HG02884 (cell line): Measurements from ENCODE around the gene CBLB.

ENCODE experiments used
- ATAC-seq: cut with Tn5 transposase; IDR thresholded peaks from one replicate; pipeline ENCODE4 v1.9.1; 2021; ENCODE audit warnings: mild to moderate bottlenecking, moderate library complexity; ENCODE audit not compliant: unreplicated experiment

The CBLB gene

DNA sequence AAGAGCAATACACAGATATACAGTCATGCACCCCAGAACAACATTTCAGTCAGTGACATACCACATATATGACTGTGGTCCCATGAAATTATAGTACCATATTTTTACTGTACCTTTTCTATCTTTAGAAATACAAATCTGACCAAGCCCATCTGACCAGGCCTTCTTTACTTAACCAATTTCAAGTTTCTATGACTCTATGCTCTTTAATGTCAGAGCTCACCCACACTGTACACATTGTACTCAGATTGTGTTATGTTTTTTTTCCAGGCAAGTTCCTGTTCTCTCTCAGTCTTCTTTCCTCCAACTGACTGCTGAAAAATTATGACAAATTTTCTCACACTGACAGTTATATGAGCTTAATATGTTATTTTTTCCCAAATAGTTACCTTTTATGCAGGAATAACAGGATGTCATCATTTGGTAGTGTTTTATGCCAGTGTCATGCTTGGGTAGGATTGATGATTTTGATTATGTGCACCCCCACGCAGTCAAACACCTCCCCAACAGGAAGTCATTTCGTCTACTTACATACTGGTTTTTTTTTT lies 8.0 kb upstream of the CBLB start:
- ATAC-seq: peak; percentile 73

DNA sequence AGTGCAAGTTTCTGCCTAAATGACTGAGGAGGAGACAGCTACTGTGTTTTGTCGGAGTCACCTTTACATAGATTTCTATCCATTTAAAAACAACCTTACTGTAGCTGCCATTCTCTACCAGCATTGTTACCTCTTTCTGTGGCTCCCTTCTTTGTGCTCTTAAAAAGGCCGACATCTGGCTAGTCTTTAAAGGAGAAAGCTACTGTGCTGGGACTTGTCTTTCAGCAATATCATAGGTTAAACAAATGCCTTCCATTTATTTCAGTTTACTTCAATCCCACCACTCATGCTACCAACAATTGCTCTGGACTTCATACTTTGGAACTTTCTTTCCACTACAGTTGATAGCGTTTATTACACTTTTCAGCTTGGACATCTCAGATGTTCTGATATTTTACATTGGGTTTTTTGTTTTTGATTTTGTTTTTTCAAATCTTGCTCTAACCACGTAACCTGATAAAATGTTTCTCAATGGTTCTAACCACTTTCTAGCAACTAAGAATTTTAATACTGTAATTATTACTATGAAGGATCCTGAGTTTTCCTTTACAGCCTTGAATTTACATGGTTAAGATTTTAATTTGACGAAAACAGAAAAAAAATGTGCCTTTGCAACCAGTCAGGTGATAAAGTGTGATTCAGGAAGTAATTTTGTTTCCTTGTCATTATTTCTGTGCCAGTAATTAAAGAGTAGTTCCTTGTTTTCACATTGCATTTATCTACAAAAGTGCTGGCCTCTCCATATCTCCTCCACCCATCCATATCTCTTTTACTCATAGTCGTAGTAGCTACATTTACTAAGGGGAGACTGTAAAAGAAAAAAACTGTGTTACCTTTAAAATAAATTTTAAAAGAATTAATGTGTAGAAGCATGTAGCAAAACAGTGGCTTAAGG lies 1.3 kb upstream of the CBLB start:
- no peak for ATAC-seq

DNA sequence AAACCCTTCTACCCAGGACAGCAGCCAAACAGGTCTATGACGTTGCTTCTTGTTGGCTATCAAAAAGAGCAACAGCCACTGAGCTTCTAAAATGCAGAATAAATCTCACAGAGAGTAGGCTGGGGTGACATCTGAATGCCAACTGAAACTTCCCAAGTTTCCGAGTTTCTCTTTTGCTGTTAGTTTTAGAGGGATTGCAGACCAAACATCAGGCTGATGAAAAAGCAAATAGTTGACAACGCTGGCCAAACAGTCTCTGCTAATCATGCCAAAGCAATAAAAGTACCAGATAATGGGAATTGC lies 670 bp upstream of the CBLB start:
- no peak for ATAC-seq

DNA sequence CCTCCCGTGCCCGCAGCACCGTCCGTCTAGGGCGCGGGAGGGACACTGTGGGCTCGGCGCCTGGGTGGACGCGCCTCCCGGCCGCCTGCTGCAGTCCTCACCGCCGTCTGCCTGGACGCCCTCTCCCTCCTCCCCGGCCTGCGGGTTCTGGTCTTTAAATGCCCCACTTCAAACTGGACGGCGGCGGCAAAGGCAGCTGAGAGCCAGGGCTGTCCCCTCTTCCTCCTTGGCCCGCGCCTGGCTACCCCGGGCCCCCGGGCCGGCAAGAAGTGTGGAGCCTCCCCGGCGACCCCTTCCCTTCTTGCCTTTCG lies 426 bp downstream of the CBLB start:
- ATAC-seq: no peak

DNA sequence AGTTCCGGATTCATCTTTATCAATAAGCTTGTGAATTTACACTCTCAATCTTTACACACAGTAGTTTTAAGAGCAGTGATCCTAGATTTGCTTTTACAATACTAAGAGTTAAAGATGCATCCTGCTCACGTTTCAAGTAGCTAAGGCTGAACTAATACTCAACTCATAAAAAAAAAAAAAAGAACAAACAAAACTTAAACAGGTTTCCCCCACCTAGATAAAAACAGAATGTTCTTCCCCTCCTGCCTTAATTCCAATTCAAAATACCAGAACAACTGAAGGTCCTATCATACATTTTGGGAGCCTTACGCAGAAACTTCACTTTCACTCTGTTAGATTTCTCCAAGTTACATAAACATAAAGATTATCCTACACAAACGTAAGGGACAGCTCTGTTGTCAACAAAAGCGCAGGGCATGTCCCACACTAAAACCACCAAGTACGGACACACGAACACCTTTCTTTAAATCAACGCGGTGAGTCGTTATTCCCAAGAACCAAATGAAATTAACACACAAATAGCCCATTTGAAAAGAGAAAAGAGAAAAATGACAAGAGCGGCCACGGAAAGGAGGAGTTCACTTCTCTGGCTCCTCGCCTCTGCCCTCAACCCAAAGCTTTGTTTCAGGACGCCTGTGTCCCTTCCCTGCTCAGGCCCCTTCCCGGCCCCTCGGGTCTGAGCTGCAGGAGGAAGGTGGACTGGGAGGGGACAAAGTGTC lies 941 bp downstream of the CBLB start:
- ATAC-seq: no peak

DNA sequence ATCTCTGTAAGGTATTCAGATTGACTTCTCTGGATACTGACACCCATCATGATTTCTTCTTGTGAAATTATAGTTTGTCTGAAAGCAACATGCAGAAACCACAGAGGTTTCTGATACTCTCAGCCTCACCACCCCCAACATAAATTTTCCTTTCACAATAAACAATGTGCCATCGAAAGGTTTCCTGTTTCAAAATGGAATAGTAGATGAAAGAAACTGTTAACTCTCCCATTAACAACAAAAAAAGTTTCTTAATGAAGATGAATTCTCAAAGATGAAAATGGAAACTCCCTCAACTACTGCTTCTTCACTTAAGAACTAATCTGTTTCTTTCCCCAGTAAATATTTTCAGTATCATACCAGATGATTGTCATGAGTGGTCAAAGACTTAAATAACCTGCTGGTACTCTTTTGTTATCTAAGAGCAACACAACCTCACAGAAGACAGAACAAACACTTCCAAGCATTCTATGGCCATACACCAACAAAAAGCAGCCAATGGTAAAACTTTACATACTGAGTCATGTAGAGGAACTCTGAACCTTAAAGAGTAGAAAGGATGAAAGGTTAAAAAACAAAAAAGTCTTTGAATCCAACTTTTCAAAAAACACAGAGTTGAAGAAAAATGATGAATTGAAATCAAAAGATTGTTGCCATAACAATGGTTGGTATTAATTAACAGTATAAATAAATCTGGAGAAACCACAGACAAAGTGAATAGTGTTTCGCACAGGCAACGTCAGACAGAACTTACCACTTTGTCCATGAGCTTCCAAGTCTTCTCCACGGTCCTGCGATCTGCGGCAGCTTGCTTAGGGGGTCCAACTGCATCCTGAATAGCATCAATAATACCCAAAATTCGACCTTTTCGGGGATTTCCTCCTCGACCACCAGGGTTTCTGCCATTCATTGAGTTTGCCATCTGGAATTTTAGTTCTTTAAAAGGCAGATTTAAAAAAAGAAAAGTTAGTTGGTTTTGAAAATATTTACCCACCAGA lies 1.9 kb downstream of the CBLB start:
- ATAC-seq: peak; percentile 17

DNA sequence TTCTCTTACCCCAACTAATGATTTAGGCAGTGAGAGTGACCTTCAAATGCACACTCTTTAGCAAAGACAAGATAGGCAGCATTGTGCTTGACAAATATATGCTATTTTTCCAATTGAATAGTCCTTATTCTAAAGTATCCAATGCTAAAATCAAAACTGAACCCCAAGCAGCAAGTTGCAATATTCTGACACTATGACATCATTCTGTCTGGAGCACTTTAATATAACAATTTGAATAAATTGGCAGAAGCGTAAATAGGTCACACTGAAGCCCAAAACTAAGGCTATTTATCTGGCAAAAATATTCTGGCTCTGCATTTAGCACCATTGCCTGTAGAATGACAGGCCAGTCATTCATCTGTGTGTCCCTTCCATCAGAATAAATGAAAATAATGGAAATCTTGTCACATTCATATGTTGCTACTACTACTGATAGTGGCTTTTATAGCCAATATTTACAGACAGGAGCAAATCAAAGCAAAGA lies 2.9 kb downstream of the CBLB start:
- no peak for ATAC-seq

DNA sequence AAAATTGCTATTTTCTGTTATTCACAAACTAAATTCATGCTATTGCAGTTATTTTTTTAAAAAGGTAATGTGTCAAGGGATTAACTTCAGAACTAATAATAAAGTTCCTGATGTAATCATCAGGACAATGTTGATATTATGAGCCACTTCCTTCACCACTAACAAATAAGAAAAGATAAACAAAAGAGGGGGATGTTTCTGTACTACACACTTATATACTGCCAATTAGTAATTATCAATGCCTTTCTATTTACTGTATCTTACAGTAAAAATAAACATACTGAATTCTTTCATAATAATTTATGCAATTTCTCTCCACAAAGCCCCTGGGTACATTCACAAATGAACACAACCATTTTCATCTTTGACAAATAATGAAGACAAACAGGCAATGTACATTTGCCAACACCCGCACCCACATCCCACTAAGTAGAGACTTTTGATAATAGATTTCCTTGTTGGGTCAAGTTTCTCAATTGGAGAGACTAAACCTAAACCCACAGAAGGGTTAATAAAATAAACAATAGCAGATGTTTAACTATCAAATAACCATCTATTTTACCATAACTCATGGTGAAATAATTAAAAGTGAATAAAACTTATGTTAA lies 3.7 kb downstream of the CBLB start:
- no peak for ATAC-seq

DNA sequence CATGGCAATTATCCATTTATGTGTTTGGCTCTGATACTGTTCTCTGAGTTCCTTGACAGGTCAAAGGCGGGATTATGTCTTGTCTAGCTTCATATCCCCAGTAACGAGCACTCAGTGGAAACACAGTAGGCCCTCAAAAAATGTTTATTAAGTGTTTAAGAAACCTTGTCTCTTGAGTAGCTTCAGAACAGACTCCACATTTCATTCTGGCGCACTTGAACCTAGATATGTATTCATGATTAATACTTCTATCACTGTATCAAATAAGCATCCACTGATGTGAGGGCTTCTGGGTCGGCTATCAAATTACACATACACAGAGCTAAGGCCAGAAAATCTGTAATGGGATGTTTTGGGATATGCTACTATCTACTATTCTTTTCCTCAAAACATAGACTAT lies 4.6 kb downstream of the CBLB start:
- ATAC-seq: no peak

DNA sequence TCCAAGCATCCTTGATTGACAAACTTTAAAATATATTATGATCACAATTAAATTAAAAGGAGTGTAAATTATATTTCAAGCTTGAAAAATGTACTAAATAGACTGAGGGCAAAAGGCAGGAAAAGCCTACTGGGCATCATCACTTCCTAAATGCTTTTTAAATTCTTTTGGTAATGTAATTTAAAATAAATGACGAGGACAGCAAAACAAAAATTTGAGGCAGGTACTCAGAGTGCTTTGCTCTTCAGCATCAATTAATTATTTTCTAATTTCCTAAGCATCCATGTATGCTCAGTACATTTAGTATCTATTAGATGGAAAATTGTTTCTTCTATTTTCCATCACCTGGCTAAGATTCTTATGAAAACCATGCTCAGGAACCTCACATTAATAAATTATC lies 5.2 kb downstream of the CBLB start:
- ATAC-seq: no peak

DNA sequence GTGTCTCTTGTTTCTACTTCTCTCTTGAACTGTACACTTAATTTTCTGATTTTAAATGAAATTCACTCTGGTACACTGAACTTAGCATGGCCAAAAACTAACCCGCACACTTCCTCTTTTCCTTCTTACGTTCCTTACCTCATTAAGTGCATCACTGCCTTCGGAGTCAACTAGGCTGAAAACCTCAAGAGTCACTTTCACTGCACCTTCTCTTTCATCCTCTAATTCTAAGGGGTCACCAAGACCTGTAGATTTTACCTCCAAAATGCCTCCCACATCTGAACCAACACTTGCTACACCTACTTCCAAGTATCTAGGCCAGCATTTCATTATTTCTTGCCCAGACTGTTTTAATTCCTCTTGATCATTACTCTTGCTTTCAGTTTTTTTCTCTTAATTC lies 6.6 kb downstream of the CBLB start:
- ATAC-seq: peak; percentile 81

DNA sequence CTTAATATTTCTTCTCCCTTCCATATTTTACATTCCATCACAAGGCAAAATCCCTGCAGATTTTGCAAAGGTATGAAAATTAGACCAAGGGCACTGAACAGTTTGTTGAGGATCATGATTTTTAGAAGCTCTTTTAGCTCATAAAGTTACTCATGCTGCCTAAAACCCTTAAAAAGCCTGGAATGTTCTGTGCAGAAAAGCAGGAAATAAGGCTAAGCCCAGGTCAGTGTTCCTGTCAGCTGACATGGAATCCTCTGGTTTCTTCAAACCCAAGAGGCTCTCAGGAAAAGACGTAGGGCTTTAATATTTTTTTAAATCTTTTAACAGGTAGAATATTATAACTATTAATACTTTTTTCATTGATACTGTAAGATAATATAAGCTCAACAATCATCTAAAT lies 8.2 kb downstream of the CBLB start:
- ATAC-seq: no peak

DNA sequence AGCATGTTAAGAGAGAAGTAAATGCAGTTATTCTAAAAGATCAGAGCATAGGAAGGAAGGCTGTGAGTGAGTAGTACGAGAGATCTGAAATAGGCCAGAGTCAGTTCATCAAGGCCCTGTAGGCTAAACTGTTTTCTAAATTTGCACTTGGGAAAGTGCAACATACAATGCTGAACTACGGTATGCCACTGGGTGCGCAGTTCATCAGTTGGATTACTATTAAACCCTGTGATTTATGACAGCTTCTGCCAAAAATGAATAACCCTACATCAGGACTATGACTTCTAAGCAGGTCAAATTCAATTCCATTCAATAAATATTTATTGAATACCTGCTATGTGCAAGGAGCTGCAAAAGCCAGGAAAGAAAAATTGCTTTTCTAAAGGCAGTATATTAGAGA lies 10.8 kb downstream of the CBLB start:
- no peak for ATAC-seq

DNA sequence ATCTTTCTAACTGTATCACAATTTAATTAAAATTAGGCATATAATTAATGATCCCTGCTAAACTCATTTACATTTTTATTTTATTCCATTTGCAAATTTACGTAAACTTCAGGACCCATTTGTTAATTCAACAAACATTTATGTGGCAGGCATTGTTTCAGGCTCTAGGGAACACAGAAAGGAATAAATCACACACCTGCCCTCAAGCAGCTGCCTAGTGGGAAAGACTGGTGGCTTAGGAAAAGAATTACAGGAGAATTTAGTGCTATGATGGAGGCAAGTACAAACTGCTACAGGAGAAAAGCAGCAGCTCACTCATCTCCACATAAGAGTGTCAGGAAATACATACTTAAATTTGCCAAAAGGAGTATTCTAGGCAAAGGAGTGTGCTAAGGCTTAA lies 11.2 kb downstream of the CBLB start:
- ATAC-seq: no peak

DNA sequence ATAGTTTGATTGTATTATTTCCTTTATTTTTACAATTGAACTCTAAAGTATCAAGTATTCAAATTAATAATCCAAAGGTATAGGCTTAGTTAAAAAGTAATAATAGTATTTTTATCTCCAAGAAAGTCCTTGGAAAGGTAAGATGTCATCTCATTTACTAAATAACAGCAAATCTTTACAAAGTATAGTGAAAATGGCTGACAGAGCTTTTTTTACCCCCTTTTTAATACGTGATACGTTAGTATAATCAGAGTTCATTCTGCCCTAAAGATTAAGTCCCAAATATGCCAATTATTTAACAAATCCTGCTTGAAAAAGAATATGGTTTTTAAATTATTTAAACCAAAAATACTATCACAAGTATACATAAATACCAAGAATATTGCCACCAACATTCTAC lies 12.2 kb downstream of the CBLB start:
- ATAC-seq: no peak

DNA sequence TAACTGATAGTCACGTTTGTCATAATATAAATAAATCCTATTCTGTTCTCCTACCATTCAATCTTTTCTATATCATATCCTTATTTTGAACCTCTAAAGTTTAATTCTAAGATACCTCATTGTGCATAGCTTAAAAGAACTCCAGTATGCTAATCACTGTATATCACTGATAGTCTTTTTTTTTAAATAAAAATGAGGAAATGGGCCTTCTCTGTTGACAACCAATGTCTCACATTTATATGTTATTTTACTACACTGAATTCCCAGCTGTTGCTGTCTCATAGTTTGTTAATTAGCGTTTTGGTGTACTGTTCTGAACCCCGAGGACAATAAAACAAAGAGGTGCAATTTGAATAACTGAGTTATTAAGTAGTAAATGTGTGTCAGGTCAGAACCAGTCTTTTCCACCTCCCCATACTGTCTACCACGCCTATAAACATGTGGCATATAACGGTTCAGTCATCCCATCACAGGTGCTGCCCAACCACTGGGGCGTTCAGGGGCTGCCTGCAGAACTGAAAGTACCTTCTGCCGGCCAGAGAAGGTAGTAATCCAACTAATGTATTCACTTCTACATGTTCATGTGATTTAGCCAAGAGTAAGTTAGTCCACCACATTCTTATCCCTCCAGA lies 14.9 kb downstream of the CBLB start:
- peak; percentile 99 for ATAC-seq

DNA sequence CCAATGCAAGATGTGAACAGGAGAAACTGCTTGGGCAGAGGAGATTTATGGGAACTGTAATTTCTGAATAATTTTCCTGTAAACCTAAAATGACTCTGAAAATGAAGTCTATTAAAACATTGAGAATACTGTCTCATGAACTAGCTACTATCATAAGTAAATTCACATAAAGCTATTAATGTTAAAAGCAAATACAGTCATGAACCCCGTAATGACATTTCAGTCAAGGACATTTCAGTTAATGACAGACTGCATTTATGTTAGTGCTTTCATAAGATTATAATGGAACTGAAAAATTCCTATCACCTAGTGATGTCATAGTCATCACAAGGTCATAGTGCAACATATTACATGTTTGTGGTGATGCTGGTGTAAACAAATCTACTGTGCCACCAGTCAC lies 17.2 kb downstream of the CBLB start:
- no peak for ATAC-seq

DNA sequence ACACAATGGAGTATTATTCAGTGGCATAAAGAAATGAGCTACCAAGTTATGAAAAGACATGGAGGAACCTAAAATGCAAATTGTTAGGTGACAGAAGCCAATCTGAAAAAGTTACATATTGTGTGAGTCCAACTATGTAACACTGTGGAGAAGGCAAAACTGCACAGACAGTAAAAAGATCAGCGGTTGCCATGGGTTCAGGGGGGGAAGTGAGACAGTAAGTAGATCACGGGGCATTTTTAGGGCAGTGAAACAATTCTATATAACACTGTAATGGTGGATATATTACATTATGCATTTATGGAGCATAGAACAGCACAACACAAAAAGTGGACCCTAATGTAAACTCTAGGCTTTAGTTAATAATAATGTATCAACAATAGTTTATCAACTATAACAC lies 17.6 kb downstream of the CBLB start:
- ATAC-seq: no peak

DNA sequence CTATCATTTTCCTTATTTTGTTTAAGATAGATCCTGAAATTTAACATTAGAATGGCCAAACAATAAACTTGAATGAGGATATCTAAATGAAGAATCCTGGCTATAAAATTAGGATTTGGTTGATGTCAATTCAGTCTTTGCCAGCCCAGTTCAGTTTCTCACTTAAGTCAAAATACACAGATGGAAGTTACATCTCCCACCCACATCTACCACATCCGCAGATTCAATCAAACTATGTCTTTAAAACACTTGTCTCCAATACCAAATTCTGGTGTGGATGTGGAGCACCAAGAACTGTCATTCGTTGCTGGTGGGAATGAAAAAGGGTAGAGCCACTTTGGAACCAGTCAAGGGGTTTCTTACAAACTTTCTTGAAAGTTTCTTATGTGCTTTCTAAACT lies 18.2 kb downstream of the CBLB start:
- ATAC-seq: no peak

DNA sequence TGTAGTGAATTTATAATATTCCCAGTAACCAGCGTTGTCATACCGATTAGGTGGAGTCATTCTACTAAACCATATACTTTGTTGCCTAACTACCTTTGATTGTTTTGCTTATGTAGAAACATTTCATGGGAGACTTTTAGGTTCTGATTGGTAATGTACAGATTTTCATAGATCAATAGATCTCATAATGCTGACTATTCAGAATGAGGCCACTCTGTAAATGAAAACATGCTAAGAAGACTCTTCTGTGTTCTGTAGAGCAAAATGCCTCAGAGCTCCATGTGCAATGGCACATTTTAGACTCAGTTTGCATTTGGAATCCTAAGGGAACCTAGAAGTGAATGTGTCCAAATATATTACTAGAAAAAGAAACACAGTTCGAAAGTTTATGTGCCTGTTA lies 20.0 kb downstream of the CBLB start:
- no peak for ATAC-seq
